ENCODE data around the gene CENPN. TPM values are rescaled to one million over a fixed set of nuclear protein-coding genes. Genes with fewer than 3 reads are reported as not detected.

Gene CENPN
- total RNA-seq, 4 donors from 2014 or later, result 3.8 to 5.2 (median 4.9) TPM

DNA sequence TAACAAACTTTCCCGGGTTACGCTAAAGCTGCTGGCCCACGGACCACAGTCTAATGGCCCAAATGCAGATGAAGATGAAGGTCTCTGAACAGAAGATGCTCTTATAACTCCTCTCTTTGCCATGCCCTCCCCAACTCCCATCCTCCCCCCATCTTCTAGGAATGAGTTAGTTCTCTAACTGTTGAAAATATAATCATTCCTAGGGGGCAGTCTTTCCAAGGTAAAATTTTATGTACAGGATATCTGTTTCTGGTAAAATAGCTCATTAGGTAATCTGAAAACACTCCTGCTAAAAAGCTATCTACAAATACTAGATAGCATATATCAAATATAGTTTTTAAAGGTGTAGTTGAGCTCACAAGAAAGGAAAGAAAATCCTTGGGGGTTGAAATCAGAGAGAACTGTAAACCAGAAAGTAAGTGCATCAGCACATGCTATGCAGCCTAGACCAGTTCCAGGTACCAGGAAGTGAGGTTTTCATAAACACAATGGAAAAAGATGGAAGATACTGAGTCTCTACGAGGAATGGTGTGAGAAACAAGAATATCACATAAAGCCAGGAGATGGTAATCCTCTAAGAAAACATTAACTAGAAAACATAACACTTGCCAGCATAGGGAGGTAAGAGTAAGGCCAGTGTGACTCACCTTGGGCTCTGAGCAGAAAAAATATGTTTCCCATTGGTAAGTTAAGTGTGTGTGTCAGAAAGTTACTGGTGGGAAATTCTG lies 38.5 kb upstream of the CENPN start:
- TF ChIP-seq, protein P1, sequence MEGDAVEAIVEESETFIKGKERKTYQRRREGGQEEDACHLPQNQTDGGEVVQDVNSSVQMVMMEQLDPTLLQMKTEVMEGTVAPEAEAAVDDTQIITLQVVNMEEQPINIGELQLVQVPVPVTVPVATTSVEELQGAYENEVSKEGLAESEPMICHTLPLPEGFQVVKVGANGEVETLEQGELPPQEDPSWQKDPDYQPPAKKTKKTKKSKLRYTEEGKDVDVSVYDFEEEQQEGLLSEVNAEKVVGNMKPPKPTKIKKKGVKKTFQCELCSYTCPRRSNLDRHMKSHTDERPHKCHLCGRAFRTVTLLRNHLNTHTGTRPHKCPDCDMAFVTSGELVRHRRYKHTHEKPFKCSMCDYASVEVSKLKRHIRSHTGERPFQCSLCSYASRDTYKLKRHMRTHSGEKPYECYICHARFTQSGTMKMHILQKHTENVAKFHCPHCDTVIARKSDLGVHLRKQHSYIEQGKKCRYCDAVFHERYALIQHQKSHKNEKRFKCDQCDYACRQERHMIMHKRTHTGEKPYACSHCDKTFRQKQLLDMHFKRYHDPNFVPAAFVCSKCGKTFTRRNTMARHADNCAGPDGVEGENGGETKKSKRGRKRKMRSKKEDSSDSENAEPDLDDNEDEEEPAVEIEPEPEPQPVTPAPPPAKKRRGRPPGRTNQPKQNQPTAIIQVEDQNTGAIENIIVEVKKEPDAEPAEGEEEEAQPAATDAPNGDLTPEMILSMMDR (IDR thresholded peaks at IDR 0.05), result no peak
- TF ChIP-seq POLR2A (IDR thresholded peaks at IDR 0.05), result no peak
- DNase-seq (ENCODE audit: low spot score in 2 of 2), result no peak
- intact Hi-C loops (cut with DNase I; ENCODE audit: low total_unique reads), result no loop called here
- WGBS, 2 donors, result 92 to 96% methylated on average over 4 of the region's 4 CpGs
- H3K4me3 ChIP-seq (ENCODE audit: low read depth, poor library complexity, severe bottlenecking), result no peak overlapping the region

- intact Hi-C loops (cut with DNase I; ENCODE audit: low total_unique reads), result no loop called here
- no peak for TF ChIP-seq POLR2A (IDR thresholded peaks at IDR 0.05)
- TF ChIP-seq, protein P1 (IDR thresholded peaks at IDR 0.05), result no peak
- DNase-seq (ENCODE audit: low spot score in 2 of 2), result no peak
- WGBS, 2 donors, result 94 to 97% methylated on average over 3 of the region's 3 CpGs
- H3K4me3 ChIP-seq (ENCODE audit: low read depth, poor library complexity, severe bottlenecking), result no peak overlapping the region
Measured at GRCh38 chr16:80969114-80969484, 37.9 kb upstream of the CENPN start.

GRCh38 chr16:80971819-80972218 lies 35.2 kb upstream of the CENPN start:
- DNase-seq (ENCODE audit: low spot score in 2 of 2), result no peak
- TF ChIP-seq POLR2A (IDR thresholded peaks at IDR 0.05), result no peak
- no peak overlapping the region for H3K4me3 ChIP-seq (ENCODE audit: low read depth, poor library complexity, severe bottlenecking)
- intact Hi-C loops (cut with DNase I; ENCODE audit: low total_unique reads), result no loop called here
- WGBS, 2 donors, result 82 to 91% methylated on average over 2 of the region's 2 CpGs

GRCh38 chr16:80972611-80973010 lies 34.4 kb upstream of the CENPN start:
- TF ChIP-seq, protein P1 (IDR thresholded peaks at IDR 0.05), result no peak
- no peak for TF ChIP-seq POLR2A (IDR thresholded peaks at IDR 0.05)
- intact Hi-C loops (cut with DNase I; ENCODE audit: low total_unique reads), result no loop called here
- WGBS, 2 donors, result 85 to 96% methylated on average over 4 of the region's 4 CpGs
- no peak for DNase-seq (ENCODE audit: low spot score in 2 of 2)
- no peak overlapping the region for H3K4me3 ChIP-seq (ENCODE audit: low read depth, poor library complexity, severe bottlenecking)

DNA sequence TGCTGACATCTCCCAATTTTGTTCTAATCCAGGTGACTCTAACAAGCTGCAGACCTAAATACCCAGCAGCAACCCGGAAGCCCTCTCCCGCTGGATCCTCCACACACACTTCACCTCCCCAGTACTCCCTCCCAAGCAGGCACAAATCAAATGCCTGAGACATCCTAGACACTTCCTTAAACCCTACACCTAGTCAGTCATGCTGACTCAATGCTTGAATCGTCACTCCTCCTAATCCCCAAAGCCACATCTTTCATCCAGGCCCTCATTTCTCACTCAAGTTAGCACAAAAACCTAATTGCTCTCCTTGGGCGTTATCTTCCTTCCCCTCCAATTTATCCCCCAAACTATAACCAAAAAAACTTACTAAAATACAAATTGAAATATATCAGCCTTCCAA lies 33.0 kb upstream of the CENPN start:
- DNase-seq (ENCODE audit: low spot score in 2 of 2), result no peak
- TF ChIP-seq, protein P1 (IDR thresholded peaks at IDR 0.05), result no peak
- TF ChIP-seq POLR2A (IDR thresholded peaks at IDR 0.05), result no peak
- 71 to 91% methylated on average over 3 to 4 of the region's 4 CpGs for WGBS, 2 donors
- intact Hi-C loops (cut with DNase I; ENCODE audit: low total_unique reads), result no loop called here
- no peak overlapping the region for H3K4me3 ChIP-seq (ENCODE audit: low read depth, poor library complexity, severe bottlenecking)

- 94 to 95% methylated on average over 6 of the region's 6 CpGs for WGBS, 2 donors
- DNase-seq (ENCODE audit: low spot score in 2 of 2), result no peak
Measured at GRCh38 chr16:80974649-80975376, 32.2 kb upstream of the CENPN start.

More at GRCh38 chr16:80974649-80975376, 32.2 kb upstream of the CENPN start:
- intact Hi-C loops (cut with DNase I; ENCODE audit: low total_unique reads), result no loop called here
- TF ChIP-seq, protein P1 (IDR thresholded peaks at IDR 0.05), result no peak
- no peak for TF ChIP-seq POLR2A (IDR thresholded peaks at IDR 0.05)
- H3K4me3 ChIP-seq (ENCODE audit: low read depth, poor library complexity, severe bottlenecking), result no peak overlapping the region
